Activated T-cell treated with anti-CD3 and anti-CD28 coated beads, Interleukin-2, amount 50 U/mL, for 1 hour (primary cell): ENCODE results near the gene HMX2.
"Not testable (repeated sequence)": the region's sequence is repeated elsewhere in the genome, so short reads cannot be mapped to it uniquely, and the experiment has no call there.

Experiments used
- DNase-seq: peaks from one replicate; pipeline ENCODE4 v3.0.0-alpha.2; 2020

HMX2 gene

DNA sequence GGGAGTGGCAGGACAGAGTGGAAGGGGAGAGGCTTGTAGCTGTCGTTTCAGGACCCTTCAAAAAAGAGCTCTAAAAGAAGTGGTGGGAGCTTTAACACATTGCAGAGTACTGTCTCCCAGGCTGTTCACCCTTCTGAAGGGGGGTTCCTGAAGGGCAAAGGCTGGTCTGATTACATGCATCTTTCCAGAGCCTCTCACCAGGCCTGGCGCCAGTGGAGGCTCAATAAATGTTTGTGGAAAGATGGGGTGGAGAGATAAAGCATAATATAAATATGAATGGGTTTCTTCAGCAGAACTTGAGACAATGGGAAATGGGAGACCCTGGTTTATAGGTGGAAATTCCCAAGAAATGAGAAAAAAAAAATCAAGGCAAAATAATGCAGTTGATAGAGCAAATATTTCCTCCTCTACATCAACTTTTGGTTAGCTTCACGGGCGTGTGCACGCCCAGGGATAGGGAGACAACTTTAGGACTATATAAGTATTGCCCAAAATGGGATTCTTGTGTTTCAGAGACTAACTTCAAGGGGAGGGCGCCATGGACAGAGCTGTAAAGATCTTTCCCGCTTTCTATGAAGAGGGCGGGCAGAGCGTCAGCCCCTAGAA lies 5.7 kb downstream of the HMX2 start:
- DNase-seq = no peak

DNA sequence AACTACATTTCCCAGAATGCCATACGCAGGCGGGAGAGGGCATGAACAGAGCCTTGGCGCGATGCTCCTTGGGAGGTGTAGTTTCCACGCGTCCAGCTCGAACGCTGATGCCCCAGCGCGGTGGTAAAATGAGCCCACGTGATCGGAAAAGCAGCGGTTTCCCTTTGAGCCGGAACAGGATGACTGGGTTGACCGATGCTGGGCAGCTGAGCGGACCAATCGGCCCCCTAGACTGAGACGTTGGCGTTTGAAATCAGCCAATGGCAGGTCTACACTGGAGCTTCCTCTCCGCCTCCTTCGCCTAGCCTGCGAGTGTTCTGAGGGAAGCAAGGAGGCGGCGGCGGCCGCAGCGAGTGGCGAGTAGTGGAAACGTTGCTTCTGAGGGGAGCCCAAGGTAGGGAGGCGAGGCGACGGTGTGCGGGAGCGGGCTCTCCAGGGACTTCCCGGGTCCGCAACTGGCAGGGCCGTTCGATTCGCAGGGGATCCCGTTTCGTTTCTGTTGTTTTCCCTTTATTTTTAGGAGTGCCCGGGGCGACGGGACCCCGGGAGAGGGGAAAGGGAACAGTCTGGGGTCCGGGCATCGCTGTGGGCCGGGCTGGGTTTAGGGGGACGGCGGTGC lies 6.3 kb downstream of the HMX2 start, which contains the start of gene BUB3:
Gene BUB3, plus strand, starts transcription at position 311 of the 619 bp plus-strand sequence. CDS start 516 bp downstream, outside the sequence.
- DNase-seq = peak; percentile 86

DNA sequence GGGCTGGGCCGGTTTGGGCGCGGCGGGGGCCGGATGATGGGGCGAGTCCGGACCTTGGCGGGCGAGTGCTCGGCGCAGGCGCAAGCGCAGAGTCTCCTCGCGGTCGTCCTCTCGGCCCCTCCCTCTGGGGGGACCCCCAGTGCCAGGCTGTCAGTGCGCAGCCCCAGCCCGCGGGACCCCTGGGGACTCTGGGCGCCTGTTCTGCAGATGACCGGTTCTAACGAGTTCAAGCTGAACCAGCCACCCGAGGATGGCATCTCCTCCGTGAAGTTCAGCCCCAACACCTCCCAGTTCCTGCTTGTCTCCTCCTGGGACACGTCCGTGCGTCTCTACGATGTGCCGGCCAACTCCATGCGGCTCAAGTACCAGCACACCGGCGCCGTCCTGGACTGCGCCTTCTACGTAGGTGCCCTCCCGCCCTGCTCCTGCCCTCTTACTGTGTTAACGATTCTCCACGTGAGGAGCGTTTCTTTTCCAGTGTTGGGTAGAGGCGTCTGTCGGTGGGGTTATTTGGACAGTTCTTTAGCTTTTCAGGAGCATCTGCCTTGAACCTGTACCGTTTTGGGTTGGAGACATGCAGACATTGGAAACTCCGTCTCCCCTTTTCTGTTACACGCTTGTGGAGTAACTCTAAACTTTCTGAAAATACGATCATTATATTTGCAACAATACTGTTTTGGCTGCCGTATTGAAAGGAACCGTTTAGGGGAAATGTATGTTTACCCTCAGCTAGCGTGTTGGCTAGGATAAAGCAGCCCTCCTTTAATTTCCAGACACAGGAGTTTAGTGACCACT lies 7.0 kb downstream of the HMX2 start:
- DNase-seq = peak; percentile 47

DNA sequence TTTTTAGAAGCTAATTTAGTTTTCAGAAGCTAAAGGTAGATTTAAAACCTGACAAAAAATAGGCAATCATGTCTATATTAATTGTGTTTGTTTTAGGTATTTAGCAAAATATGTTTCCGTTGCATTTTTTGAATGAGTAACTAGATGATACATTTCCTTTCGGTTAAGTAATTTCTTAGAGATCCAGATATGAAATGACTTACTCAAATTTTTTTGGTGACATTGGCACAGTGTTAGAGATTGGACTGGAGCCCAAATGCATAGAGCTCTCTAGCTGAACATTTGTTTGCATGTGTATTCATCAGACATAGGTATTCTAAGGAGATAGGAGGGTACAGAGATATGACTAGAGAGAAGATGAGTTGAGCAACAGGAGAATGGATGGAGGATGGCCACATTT lies 8.1 kb downstream of the HMX2 start:
- DNase-seq = no peak

DNA sequence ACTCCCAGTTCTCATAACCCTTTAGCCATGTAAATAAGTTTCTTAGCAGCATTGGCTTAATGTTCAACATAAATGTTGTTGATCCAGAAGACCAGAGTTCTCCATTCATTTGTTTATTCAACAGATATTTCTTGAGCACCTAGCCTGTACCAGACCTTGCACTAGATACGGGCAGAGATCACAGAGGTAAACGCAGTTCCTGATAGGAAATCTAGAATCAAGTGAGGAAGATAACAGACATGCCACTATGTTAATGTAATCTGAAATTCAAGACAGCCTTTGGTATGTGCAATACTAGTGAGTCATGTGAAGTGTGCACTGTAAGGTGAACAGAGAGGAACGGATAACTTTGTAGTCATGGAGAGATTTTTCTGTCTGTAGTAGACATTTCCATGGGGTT lies 9.3 kb downstream of the HMX2 start:
- DNase-seq = no peak

DNA sequence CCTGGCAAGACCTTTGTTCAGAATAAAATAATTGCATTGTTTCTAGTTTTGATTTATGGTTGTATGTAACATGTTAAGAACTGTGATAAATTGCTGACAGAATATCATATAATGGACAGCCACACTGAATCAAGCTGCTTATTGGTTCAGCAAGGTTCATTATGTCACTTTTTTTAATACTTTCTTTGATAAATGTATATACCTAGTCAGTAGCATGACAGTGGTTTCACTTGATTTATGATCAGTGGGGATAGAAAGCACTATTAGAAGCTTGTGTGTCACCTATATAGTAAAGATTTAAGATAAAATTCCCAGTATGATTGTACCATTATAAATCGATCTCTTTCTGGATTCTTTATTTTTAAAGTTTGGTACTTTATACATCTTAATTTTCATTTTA lies 10.7 kb downstream of the HMX2 start:
- no peak for DNase-seq

DNA sequence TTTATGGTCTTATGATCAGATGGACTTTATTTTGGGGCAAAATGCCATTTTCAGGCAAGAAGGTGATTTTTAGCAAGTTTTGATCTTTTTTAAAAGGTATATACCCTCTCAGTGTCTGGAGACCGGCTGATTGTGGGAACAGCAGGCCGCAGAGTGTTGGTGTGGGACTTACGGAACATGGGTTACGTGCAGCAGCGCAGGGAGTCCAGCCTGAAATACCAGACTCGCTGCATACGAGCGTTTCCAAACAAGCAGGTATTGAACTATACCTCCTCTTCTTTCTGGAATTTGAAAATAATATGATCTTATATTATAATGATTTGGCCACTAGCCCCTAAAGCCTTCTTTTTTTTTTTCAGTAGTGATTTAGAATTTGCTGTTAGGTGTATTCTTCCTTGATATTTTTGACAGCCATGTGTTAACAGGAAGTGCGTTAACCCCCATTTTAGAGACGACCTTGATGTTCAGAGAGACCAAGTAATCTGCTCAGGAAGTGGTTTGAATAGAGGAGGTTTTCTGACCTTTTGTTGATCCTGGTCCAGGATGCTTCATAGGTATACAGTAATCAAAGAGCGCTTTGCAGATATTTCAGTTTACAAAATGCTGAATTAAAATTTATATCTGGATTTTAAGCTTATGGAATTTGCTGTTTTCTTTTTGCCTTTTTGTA lies 12.5 kb downstream of the HMX2 start:
- DNase-seq = no peak

DNA sequence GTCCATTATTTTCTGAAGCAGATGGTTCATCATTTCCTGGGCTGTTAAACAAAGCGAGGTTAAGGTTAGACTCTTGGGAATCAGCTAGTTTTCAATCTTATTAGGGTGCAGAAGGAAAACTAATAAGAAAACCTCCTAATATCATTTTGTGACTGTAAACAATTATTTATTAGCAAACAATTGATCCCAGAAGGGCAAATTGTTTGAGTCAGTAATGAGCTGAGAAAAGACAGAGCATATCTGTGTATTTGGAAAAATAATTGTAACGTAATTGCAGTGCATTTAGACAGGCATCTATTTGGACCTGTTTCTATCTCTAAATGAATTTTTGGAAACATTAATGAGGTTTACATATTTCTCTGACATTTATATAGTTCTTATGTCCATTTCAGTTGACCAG lies 16.4 kb downstream of the HMX2 start:
- DNase-seq = no peak

DNA sequence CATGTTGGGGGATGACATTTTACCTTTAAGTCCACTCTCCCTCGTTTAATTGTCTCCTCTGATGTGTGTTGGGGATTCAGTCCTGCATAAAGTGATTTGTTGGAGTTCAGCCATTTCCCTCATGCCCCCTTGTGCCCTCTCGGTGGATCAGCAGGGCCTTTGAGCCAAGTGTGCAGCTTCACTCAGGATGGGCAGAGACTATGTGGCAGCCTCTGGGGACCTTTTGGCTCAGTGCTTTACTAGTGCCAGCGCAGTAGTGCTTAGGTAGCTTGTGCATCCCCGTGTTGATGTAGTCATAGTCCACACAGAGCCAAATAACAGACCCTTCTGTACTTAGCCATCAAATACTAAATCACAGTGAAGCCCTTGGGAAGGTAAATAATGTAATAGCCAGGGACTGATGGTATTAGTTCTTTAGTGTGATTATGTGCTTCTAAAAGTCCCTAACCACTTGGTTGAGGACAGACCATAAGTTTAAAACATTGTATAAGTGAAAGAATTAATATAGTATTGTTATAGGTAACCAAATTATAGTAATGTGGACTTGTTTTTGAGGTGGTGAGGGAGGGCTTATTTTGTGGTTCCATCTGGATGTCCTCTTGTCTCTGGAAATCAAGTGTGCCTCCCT lies 17.6 kb downstream of the HMX2 start:
- no peak for DNase-seq

DNA sequence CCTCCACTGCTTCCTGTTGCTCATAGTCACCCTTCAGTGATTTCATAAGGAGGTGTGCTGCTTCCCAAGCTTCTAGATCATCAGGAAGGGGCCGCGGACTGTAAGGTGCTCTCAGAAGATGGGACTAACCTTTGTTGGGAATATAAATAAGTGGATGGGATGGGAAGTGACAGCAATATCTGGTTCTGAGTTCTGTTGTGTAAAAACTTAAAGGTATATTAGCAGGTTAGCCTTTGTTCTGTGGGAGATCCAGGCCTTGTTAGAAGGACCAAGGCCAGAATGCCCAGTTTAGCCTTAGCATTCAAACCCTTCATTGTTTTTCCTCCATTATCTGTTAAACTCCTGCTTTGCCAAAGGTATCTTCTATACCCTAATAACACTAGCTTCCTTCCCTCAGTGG lies 18.7 kb downstream of the HMX2 start:
- DNase-seq = no peak

DNA sequence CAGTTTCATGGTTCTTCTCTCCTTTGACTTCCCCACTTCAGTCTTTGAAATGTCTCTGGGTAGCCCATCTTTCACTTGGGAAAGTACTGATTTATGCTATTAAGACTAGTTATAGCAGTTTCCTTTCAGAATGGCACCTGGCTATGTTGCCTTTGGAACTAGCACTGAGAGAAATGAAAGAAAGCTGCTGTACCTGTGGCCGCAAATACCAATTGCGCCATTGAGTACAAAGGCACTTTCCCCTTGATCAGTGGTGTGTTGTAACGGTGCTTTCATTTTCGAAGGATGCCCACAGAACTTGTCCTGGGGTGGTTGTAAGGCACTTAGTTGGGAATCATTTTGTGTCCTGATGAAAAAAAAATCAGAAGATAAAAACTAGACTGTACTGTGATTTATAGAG lies 23.0 kb downstream of the HMX2 start:
- DNase-seq = no peak

DNA sequence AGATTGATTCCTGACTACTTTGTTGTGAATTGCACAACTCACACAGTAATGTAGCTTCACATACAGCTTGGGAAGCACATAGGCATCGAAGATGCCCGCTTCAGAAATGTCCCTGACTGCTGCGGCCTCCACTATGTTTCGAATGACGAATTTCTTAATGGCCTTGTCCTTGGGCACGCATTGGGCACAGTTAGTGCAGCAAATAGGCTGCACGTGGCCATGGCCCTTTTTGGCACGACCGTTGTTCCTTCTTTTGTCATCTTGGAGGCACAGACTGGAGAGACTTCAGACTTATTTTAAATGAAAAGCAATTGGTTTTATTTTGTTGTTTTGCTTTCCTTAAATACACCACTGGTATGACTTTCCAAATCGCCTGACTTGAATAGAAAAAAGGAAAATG lies 23.7 kb downstream of the HMX2 start:
- DNase-seq = not testable (repeated sequence)

DNA sequence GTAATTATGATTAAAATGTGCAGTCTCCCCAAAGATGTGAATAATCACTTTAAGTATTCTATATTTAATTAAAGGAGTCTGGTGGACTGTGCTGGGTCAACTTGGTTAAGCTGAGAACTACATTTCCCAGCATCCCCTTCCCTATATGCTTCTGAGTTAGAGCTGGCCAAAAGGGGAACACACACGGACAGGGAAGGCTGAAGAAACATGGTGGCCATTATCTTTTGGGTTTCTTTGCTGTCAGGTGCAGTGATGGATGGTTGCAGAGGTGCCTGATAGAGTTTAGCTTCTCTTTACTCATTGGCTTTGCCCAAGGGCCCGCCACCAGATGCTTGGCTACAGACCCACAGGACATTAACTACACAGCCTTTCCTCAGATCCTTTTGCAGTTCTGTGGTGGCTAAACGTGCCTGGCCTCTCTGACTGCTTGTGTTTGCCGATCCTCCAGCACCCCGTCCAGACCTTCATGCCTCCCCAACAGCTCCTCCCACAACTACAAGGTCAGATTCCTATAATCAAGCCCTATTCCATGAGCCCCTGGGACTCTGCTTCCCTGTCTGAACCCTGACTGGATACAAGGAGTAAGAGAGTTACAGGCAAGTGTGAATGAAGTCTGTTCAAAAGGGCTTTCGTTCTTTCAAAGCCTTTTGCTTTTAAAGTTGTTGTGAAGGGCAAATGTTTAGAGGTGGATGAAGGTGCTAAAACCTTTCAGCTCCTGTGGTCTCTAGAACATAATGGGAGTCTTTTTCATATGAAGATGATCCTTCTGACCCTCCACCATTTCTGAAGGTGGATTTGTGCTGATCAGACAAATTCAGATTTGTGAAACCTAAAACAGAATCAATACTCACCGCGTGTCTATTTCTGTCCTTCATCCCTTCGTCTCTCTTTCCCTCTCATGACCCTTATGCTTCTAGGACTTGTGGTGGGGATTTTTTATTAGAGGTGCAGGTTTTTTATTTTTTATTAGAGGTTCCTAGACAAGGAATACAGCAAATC lies 27.8 kb downstream of the HMX2 start:
- DNase-seq = no peak

DNA sequence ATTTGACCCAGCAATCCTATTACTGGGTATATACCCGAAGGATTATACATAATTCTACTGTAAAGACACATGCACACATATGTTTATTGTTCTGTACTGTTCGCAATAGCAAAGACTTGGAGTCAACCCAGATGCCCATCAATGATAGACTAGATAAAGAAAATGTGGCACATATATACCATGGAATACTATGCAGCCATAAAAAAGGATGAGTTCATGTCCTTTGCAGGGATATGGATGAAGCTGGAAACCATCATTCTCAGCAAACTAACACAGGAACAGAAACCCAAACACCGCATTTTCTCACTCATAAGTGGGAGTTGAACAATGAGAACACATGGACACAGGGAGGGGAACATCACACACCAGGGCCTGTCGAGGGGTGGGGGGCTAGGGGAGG lies 30.5 kb downstream of the HMX2 start:
- DNase-seq = not testable (repeated sequence)

DNA sequence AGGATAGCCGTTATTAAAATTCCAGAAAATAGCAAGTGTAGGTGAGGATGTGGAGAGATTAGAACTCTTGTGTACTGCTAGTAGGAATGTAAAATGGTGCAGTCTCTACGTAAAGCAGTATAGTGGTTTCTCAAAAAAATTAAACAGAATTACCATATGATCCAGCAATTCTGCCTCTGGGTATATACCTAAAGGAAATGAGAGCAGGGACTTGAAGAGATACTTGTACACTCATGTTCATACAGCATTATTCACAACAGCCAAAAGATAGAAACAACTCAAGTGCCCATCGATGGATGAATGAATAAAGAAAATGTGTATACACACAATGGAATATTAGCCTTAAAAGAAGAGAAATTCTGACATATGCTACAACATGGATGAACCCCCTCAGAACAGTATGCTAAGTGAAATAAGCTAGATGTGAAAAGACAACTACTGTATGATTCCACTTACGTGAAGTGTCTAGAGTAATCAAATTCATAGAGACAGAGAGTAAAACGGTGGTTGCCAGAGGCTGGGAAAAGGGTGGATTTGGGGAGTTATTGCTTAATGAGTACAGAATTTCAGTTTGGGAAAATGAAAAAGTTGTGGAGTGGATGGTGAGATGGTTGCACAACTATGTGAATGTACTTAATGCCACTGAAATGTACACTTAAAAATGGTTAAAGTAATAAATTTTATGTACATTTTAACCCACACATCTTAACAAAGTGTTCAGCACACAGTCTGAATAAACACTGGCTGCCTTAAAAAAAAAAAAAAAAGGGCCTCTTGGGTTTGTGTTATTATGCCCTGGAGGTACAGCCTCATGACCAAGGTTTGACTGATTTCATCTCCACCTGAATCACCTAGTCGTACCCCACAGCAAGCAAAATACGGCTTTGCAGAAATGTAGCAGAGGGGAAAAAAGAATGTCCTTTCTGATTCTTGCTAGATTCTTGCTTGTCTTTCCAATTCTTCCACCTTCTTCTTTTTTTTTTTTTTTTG lies 32.5 kb downstream of the HMX2 start:
- no peak for DNase-seq

DNA sequence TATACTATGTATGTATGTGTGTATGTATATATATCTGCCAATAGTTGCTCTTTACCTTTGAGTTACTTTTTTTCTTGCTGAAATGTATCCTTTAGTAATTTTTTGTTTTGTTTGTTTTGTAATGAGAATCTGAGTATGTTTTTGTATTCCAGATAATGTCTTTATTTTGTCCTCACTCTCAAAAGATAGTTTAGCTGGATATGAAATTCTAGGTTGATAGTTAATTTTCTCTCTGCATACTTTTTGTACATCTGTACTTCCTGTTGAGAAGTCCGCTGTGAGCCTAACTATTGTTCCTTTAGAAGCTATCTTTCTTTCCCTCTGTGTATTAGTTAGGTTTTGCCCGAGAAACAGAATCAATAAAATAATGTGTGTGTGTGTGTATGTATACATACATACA lies 35.8 kb downstream of the HMX2 start:
- DNase-seq = no peak

DNA sequence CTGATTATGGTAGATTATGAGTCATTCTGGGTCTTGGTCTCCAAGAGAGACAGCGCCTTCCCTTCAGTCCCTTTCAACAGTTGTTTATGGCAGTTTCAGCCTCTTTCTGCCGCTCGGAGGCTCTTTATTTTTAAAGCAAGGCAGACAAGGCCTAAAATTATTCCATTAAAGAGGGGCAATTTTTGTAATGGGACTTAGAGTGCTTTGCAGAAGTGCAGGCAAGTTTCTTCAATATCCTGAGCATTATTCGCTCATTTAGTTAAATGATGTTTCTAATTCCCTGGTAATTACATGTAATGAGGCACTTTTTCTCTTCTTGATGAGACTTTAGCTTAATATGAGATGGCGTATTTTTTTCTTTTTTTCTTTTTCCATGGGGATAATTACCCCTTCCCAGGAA lies 39.8 kb downstream of the HMX2 start:
- DNase-seq = no peak

DNA sequence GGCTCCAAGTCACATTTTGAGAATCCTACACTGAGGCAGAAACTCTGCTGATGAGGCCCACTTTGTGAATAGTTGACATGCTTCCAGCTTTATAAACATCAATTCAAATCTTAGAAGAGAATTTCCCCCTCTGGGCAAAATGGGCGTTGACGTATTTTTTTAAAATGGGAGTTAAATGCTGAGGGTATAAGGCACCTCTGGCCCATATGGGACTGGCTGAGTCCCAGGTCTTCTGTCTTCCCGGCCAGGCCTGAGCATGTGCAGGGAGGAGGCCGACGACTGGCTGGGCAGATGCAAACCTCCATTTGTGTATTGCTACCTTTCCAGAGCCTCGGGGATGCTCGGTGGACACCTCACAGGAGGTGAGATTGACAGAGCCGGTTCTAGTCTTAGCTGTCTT lies 44.0 kb downstream of the HMX2 start:
- no peak for DNase-seq

DNA sequence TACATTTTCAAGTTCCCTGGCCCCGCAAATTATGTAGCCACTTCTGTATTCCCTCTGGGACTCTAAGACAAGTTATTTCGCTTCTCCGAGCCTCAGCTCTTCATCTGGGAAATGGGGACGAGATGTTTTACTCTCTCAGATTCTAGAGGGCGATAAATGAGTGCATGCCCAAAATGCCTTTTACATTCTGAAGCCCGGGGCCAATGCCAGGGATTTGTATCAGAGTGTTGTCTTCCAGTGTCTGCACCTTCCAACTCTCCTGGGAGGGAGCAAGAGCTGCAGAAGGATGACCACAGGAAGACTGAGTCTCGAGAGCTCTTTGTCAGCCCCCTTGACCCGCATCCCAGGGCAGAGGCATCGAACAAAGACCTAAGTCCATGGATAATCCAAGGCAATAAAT lies 46.1 kb downstream of the HMX2 start:
- DNase-seq = no peak
